Kidney epithelial cell (primary cell): ENCODE results near the gene CISD3. TPM values are rescaled to one million over a fixed set of nuclear protein-coding genes. Genes with fewer than 3 reads are reported as not detected.
A peak's percentile ranks its signal among the peaks of the same experiment; 100 is the strongest.

Experiments used
- DNase-seq: peaks from one replicate; pipeline ENCODE4 v3.0.0-alpha.2; 2010; ENCODE audit warnings: low read depth
- H3K27me3 ChIP-seq: 2 replicates; pipeline ENCODE4 v1.6.0; 2011; ENCODE audit warnings: low read length; ENCODE audit not compliant: control insufficient read depth, insufficient read depth
- H3K36me3 ChIP-seq: 2 replicates; pipeline ENCODE4 v1.5.1; 2011; ENCODE audit warnings: low read length; ENCODE audit not compliant: control insufficient read depth, insufficient read depth
- H3K4me3 ChIP-seq: 2 replicates; pipeline ENCODE4 v1.5.1; 2011; ENCODE audit warnings: low read depth, mild to moderate bottlenecking, control low read depth, low read length
- total RNA-seq: library from RNA; depleted of rRNA; stranded (reverse); fragments of >200 nt; gene quantifications from 2 replicates; pipeline ENCODE4 v1.2.3, GENCODE V29; 2015
- TF ChIP-seq, protein P1 (sequence below): IDR thresholded peaks from 2 replicates; pipeline ENCODE4 v1.5.1; 2011; ENCODE audit warnings: mild to moderate bottlenecking, moderate library complexity, low read length, control low read depth, inconsistent platforms; ENCODE audit not compliant: insufficient read depth, poor library complexity, severe bottlenecking

CISD3 gene
- total RNA-seq, 1 donor from 2014 or later: 4.1 TPM

DNA sequence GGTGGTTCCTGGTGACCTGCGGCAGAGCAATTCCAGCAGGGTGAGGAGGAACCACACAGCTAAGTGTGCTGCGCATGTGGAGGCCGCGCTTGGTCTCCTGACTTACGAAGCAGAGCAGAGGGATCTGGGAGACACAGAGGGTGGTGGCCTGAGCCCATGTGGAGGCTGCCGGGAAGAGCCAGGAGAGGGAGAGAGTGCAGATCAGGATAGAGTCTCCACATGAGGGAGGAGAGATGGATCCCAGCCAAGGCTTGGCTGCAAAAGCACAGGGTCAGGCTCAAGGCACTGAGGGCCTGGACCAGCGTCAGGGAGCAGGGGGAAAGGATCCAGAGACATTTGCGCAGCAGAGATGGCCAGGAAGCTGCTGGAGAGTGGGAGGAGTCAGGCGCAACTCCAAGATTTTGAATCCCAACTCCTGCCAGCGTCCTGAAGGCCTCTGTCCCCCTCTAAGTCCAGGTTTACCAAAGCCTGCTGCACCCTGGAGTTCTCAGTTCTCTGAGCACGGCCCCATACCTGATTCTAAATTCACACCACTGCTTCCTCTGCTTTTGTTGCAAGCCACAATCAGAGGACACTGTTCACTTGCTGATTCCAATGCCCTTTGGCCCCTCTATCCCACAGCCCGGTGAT is 36.3 kb upstream of the CISD3 start:
- no peak for DNase-seq
- no peaks in the 10 kb centered on the region for H3K27me3 ChIP-seq
- H3K36me3 ChIP-seq: no peaks in the 10 kb centered on the region
- no peak overlapping the region for H3K4me3 ChIP-seq
- TF ChIP-seq, protein P1, sequence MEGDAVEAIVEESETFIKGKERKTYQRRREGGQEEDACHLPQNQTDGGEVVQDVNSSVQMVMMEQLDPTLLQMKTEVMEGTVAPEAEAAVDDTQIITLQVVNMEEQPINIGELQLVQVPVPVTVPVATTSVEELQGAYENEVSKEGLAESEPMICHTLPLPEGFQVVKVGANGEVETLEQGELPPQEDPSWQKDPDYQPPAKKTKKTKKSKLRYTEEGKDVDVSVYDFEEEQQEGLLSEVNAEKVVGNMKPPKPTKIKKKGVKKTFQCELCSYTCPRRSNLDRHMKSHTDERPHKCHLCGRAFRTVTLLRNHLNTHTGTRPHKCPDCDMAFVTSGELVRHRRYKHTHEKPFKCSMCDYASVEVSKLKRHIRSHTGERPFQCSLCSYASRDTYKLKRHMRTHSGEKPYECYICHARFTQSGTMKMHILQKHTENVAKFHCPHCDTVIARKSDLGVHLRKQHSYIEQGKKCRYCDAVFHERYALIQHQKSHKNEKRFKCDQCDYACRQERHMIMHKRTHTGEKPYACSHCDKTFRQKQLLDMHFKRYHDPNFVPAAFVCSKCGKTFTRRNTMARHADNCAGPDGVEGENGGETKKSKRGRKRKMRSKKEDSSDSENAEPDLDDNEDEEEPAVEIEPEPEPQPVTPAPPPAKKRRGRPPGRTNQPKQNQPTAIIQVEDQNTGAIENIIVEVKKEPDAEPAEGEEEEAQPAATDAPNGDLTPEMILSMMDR: no peak

DNA sequence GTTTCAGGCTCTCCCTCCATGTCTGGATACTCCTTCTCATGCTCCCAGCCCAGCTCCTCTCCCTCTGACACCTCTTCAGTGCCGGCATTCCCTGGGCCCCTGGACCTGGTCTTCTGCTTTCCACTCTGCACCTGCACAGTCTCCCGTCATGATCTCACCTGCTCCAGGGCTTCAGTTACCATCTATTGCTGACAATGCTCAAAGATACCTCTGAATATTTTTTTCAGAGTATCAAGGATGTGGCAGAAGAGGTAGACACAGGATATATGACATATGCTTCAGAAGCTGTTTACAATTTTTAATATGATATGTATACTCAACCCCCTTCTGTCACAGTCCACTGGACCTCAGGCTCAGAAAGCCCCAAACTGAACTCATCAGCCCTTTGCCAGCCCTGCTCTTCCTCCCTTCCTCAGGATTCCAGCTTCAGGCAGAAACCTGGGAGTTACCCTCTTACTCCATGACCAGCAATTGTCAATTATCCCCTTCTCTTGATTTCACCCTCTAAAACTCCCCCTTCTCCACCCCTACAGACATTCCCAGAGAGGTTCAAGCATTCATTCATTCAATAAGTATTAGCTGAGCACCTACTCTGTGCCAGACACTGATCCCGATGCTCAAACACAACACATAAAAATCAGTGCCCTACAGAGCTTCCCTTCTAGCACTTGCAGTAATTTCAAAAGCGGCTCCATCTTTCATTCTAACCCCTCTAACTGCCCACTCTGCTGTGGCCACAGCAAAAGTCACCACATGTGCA is 32.9 kb upstream of the CISD3 start:
- Histone ChIP-seq H3K36me3 (no peaks in the 10 kb centered on the region), H3K27me3 (no peaks in the 10 kb centered on the region), H3K4me3 (no peak overlapping the region)
- TF ChIP-seq, protein P1: no peak
- no peak for DNase-seq

DNA sequence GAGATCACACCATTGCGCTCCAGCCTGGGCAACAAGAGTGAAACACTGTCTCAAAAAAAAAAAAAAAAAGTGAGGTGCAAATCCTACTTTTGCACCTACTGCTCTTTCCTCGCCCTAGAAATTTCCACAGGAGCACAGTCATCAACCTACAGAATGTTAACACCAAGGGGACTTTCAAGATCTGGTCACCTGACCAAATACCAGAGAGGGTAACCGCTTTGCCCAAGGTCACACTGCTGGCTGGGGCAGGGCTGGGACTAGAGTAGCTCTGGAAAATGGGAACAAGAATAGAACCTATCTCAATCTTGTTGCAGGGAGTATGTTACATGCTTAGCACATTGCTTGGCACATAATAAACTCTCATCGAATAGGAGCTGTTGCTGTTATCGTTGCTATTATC is 31.4 kb upstream of the CISD3 start:
- Histone ChIP-seq H3K36me3 (no peaks in the 10 kb centered on the region), H3K27me3 (no peaks in the 10 kb centered on the region), H3K4me3 (no peak overlapping the region)
- TF ChIP-seq, protein P1: no peak
- DNase-seq: no peak

DNA sequence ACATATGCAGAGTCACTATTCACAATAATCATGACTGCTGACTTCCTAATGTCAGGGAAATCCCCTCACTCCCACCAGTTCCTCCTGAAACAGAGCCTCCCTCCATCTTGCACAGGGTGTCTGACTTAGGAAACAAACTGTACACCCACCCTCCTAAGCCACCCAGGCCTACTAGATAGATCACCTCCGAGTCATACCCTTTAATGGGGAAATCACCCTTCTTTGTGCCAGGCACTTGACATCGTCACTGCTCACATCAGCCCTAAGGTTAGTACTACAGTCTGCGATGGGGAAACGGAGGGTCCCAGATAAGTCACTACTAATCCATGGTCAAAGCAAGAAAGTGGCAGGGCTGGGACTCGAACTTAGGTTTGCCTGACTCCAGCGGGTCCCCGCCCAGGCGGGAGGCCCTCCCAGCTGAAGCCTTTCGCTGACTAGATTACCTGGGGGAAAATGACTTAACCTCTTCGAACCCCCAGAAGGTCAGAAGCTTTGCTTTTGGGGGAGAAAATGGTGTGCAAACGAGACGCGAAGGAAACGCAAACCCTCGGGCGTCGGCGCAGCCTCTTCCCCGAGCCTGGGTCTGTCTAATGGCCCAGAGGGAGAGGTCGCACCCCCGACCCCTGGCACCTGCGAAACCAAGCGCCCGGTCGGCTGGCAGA is 28.5 kb upstream of the CISD3 start:
- no peak for DNase-seq
- Histone ChIP-seq H3K27me3 (no peaks in the 10 kb centered on the region), H3K36me3 (no peaks in the 10 kb centered on the region), H3K4me3 (peak overlapping the region; percentile 45)
- TF ChIP-seq, protein P1: no peak

DNA sequence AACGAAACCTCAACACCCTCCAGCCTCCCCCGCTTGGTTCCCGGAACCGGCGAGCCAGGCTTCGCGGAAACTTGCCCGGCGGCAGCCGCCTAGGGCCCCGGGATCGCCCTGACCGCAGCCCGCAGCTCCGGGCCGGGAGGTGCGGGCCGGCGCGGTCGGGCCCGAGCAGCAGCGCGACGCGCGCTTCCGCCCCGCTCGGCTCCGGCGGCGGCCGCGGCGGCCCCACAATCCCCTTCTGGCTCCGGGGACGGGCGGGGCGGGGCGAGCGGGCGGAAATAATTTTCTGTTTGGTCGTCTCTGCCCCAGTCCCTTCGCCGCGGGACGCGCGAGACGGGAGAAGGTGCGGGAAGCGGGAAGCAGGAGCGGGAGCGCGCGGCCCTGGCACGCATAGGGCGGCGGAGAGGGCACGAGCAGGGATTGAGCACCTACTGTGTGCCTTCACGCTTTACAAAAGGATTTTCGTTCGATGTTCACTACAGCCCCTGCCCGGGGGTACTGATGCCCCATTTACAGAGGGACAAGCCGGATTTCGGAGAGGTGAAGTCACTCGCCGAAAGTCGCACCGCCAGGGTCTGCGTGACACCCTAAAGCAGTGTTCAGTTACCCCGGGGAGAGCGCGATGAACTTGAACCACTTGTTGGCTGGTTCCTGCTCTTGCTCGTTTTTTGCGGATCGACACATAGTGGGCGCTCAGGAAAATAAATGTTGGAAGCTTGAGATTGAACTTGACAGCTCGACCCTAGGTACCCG is 27.8 kb upstream of the CISD3 start:
- H3K4me3 ChIP-seq: peak overlapping the region; percentile 45
- H3K27me3 ChIP-seq: no peaks in the 10 kb centered on the region
- no peak for DNase-seq
- H3K36me3 ChIP-seq: no peaks in the 10 kb centered on the region
- TF ChIP-seq, protein P1: no peak
